Natural killer cell (primary cell): ENCODE data around the gene TRERF1. TPM values are rescaled to one million over a fixed set of nuclear protein-coding genes. Genes with fewer than 3 reads are reported as not detected.

Experiments
- ATAC-seq, 3 donors: fragments of 150-1000 bp in 2 of 3; fragments of 200-7000 bp in 1 of 3; cut with Tn5 transposase; 1 replicate in 1 of 3; 2 replicates in 2 of 3; pipeline ENCODE4 v1.10.0; 2021; ENCODE audit warnings: mild to moderate bottlenecking in 2 of 3, moderate library complexity in 2 of 3
- DNase-seq, 2 donors: peaks; one replicate each; pipeline versions ENCODE4 v3.0.0 to v3.0.0-alpha.2; 2013 to 2021; ENCODE audit warnings: mixed read lengths in 1 of 2
- H3K27ac ChIP-seq: one replicate; pipeline ENCODE4 v1.5.1; 2013; ENCODE audit warnings: mild to moderate bottlenecking, low read length
- H3K27me3 ChIP-seq: one replicate; pipeline ENCODE4 v1.6.1; 2013; ENCODE audit warnings: low read length; ENCODE audit not compliant: control insufficient read depth, insufficient read depth
- H3K36me3 ChIP-seq: one replicate; pipeline ENCODE4 v1.6.1; 2013; ENCODE audit warnings: low read length; ENCODE audit not compliant: control insufficient read depth, insufficient read depth
- H3K4me1 ChIP-seq: one replicate; pipeline ENCODE4 v1.6.1; 2013; ENCODE audit warnings: low read length; ENCODE audit not compliant: control insufficient read depth, insufficient read depth
- H3K4me3 ChIP-seq: one replicate; pipeline ENCODE4 v1.5.1; 2013; ENCODE audit warnings: low read length
- H3K9me3 ChIP-seq: one replicate; pipeline ENCODE4 v1.6.1; 2013; ENCODE audit warnings: low read length; ENCODE audit not compliant: control insufficient read depth, insufficient read depth
- H3K27ac Mint-ChIP-seq, 2 donors: one replicate each; pipeline ENCODE4 v1.8.0; 2022; ENCODE audit warnings: mild to moderate bottlenecking in 2 of 2, mixed read lengths in 2 of 2, moderate library complexity in 1 of 2
- H3K27me3 Mint-ChIP-seq, 2 donors: one replicate each; pipeline ENCODE4 v1.8.0; 2022; ENCODE audit warnings: low read depth in 2 of 2, mixed read lengths in 2 of 2
- H3K36me3 Mint-ChIP-seq: one replicate; pipeline ENCODE4 v1.8.0; 2022; ENCODE audit warnings: mixed read lengths
- H3K4me1 Mint-ChIP-seq, 2 donors: one replicate each; pipeline ENCODE4 v1.8.0; 2022; ENCODE audit warnings: mixed read lengths in 2 of 2
- H3K4me3 Mint-ChIP-seq: one replicate; pipeline ENCODE4 v1.8.0; 2022; ENCODE audit warnings: mild to moderate bottlenecking, moderate library complexity, mixed read lengths
- H3K9me3 Mint-ChIP-seq, 2 donors: one replicate each; pipeline ENCODE4 v1.8.0; 2022; ENCODE audit warnings: mixed read lengths in 2 of 2
- CTCF ChIP-seq: fragments of 200-600 bp; IDR thresholded peaks from one replicate; pipeline ENCODE4 v1.8.0; 2022; ENCODE audit warnings: antibody characterized with exemption
- WGBS: methylation state at CpG from one replicate; pipeline ENCODE4 v1.1.7; 2013; ENCODE audit warnings: missing lambda C conversion rate; ENCODE audit not compliant: insufficient coverage; 5-methylcytosine and 5-hydroxymethylcytosine counted together
- intact Hi-C: fragments of 100-400 bp; cut with micrococcal nuclease; formaldehyde crosslinking; loops from one replicate; pipeline ENCODE4 v1.14.2; 2022
- total RNA-seq, 4 donors: library from RNA; stranded (reverse); fragments of 120-200 nt in 1 of 4; gene quantifications; one replicate each; pipeline versions ENCODE4 v1.2.3 to v1.2.4, GENCODE V29; 2013 to 2022

The TRERF1 gene
- total RNA-seq, 3 donors from 2014 or later (not counting 1 experiment from before 2014, with no cell fraction given): 34.6 to 42.3 (median 38.6) TPM

- Histone ChIP-seq H3K4me3 (peak overlapping the region; percentile 65), H3K9me3 (no peaks in the 10 kb centered on the region), H3K27ac (peak overlapping the region; percentile 52), H3K36me3 (no peaks in the 10 kb centered on the region), H3K27me3 (no peaks in the 10 kb centered on the region), H3K4me1 (peaks cover 32% of the 10 kb centered on the region)
- no peak for TF ChIP-seq CTCF
- peak overlapping the region; percentile 99 for H3K4me3 Mint-ChIP-seq
- ATAC-seq (peak in 1 of 3 donors; percentile 12), DNase-seq (peak in 1 of 2 donors; percentile 56)
- intact Hi-C loops: loop anchor here (2.0 kb wide), 1 partner anchor 34 kb away; no protein-coding TSS in a partner anchor
- H3K9me3 Mint-ChIP-seq: no peaks in the 10 kb centered on the region
- peak overlapping the region; percentile 87 to 96 for H3K27ac Mint-ChIP-seq
- H3K36me3 Mint-ChIP-seq: no peaks in the 10 kb centered on the region
- no peaks in the 10 kb centered on the region for H3K27me3 Mint-ChIP-seq
- H3K4me1 Mint-ChIP-seq: peaks cover 58 to 67% of the 10 kb centered on the region in 2 donors
- 7% methylated on average over 15 of the region's 22 CpGs for WGBS
Measured at GRCh38 chr6:42450477-42451332, 1.0 kb downstream of the TRERF1 start.

- intact Hi-C loops: loop anchor here (2.0 kb wide), 2 partner anchors 33 to 59 kb away; no protein-coding TSS in a partner anchor
- H3K4me1 Mint-ChIP-seq: peaks cover 65 to 74% of the 10 kb centered on the region in 2 donors
- no peak for TF ChIP-seq CTCF
Measured at GRCh38 chr6:42449917-42450476, 1.7 kb downstream of the TRERF1 start.

GRCh38 chr6:42448927-42449659, 2.6 kb downstream of the TRERF1 start:
- Mint-ChIP-seq H3K36me3 (no peaks in the 10 kb centered on the region), H3K4me1 (peaks cover 61 to 79% of the 10 kb centered on the region in 2 donors), H3K9me3 (no peaks in the 10 kb centered on the region), H3K27me3 (no peaks in the 10 kb centered on the region), H3K27ac (peak overlapping the region; percentile 87 to 96), H3K4me3 (peak overlapping the region; percentile 99)
- Histone ChIP-seq H3K27ac (peak overlapping the region; percentile 52), H3K4me1 (peaks cover 31% of the 10 kb centered on the region), H3K9me3 (no peaks in the 10 kb centered on the region), H3K36me3 (no peaks in the 10 kb centered on the region), H3K4me3 (no peak overlapping the region), H3K27me3 (no peaks in the 10 kb centered on the region)
- intact Hi-C loops: loop anchor here (2.0 kb wide), 1 partner anchor 58 kb away; no protein-coding TSS in a partner anchor
- DNase-seq (peak in 1 of 2 donors; percentile 37), ATAC-seq (peak; percentile 41 to 56 (median 52))
- 38% methylated on average over 4 of the region's 7 CpGs for WGBS
- no peak for TF ChIP-seq CTCF

More at GRCh38 chr6:42449917-42450476, 1.7 kb downstream of the TRERF1 start:
- Mint-ChIP-seq H3K9me3 (no peaks in the 10 kb centered on the region), H3K27me3 (no peaks in the 10 kb centered on the region), H3K27ac (peak overlapping the region; percentile 87 to 96), H3K4me3 (peak overlapping the region; percentile 99), H3K36me3 (no peaks in the 10 kb centered on the region)
- ATAC-seq: no peak
- Histone ChIP-seq H3K4me3 (peak overlapping the region; percentile 65), H3K27ac (peak overlapping the region; percentile 52), H3K36me3 (no peaks in the 10 kb centered on the region), H3K9me3 (no peaks in the 10 kb centered on the region), H3K4me1 (peaks cover 32% of the 10 kb centered on the region), H3K27me3 (no peaks in the 10 kb centered on the region)
- WGBS: 48% methylated on average over 9 of the region's 9 CpGs
- DNase-seq: peak in 1 of 2 donors; percentile 34
